Liver (tissue), 9 donors: ENCODE measurements around the gene PPP4R4. TPM values are rescaled to one million over a fixed set of nuclear protein-coding genes. Genes with fewer than 3 reads are reported as not detected.
"Not testable (repeated sequence)": the region's sequence is repeated elsewhere in the genome, so short reads cannot be mapped to it uniquely, and the experiment has no call there.

Experiments used
- DNase-seq: peaks from one replicate; pipeline ENCODE4 v3.0.0-alpha.2; 2017; ENCODE audit warnings: low spot score
- H3K27ac ChIP-seq, 2 donors: one replicate each; pipeline ENCODE4 v1.7.0; 2013; ENCODE audit warnings: inconsistent platforms in 2 of 2, low read length in 2 of 2, control low read depth in 1 of 2, low read depth in 1 of 2, mild to moderate bottlenecking in 1 of 2
- H3K27me3 ChIP-seq, 4 donors: one replicate each; pipeline versions ENCODE4 v1.6.1 to v1.7.0; 2013; ENCODE audit warnings: low read length in 3 of 4, inconsistent platforms in 1 of 4, mild to moderate bottlenecking in 1 of 4, moderate library complexity in 1 of 4; ENCODE audit not compliant: control insufficient read depth in 4 of 4, insufficient read depth in 4 of 4
- H3K36me3 ChIP-seq, 4 donors: one replicate each; pipeline versions ENCODE4 v1.6.1 to v1.7.0; 2013; ENCODE audit warnings: low read length in 3 of 4, mild to moderate bottlenecking in 3 of 4, low read depth in 1 of 4, moderate library complexity in 1 of 4; ENCODE audit not compliant: control insufficient read depth in 4 of 4, insufficient read depth in 3 of 4
- H3K4me1 ChIP-seq, 4 donors: one replicate each; pipeline versions ENCODE4 v1.6.1 to v1.7.0; 2013; ENCODE audit warnings: low read length in 3 of 4, mild to moderate bottlenecking in 3 of 4, moderate library complexity in 1 of 4; ENCODE audit not compliant: control insufficient read depth in 4 of 4, insufficient read depth in 4 of 4
- H3K4me3 ChIP-seq, 3 donors: one replicate each; pipeline versions ENCODE4 v1.6.1 to v1.7.0; 2013; ENCODE audit warnings: low read length in 3 of 3, control low read depth in 1 of 3, low read depth in 1 of 3, mild to moderate bottlenecking in 1 of 3
- H3K9ac ChIP-seq, 2 donors: one replicate each; pipeline ENCODE4 v1.7.0; 2013; ENCODE audit warnings: low read length in 2 of 2, mild to moderate bottlenecking in 2 of 2, moderate library complexity in 2 of 2, control low read depth in 1 of 2, low read depth in 1 of 2
- H3K9me3 ChIP-seq, 4 donors: one replicate each; pipeline versions ENCODE4 v1.6.1 to v1.7.0; 2013; ENCODE audit warnings: low read length in 3 of 4; ENCODE audit not compliant: control insufficient read depth in 4 of 4
- CTCF ChIP-seq: fragments of 150-350 bp; IDR thresholded peaks from 2 replicates; pipeline ENCODE4 v1.5.1; 2017; ENCODE audit warnings: improper control_type of control experiment, low read depth, low read length; ENCODE audit not compliant: missing input control
- EGR1 ChIP-seq, 2 donors: IDR thresholded peaks; 2 replicates each; pipeline ENCODE4 v1.6.1; 2016 to 2018; ENCODE audit warnings: antibody characterized with exemption in 2 of 2, low read depth in 2 of 2
- FOXA1 ChIP-seq: IDR thresholded peaks from 2 replicates; pipeline ENCODE4 v1.6.1; 2016; ENCODE audit warnings: antibody characterized with exemption
- FOXA2 ChIP-seq: IDR thresholded peaks from 2 replicates; pipeline ENCODE4 v1.6.1; 2016; ENCODE audit warnings: antibody characterized with exemption
- GABPA ChIP-seq, 2 donors: IDR thresholded peaks in 1 of 2; conservative IDR thresholded peaks in 1 of 2; 2 replicates each; pipeline ENCODE4 v1.6.1; 2016; ENCODE audit warnings: antibody characterized with exemption in 2 of 2, mild to moderate bottlenecking in 1 of 2, moderate library complexity in 1 of 2
- HNF4A ChIP-seq, 2 donors: conservative IDR thresholded peaks; 2 replicates each; pipeline ENCODE4 v1.6.1; 2016; ENCODE audit warnings: antibody characterized with exemption in 2 of 2, mild to moderate bottlenecking in 2 of 2
- HNF4G ChIP-seq: IDR thresholded peaks from 2 replicates; pipeline ENCODE4 v1.6.1; 2016; ENCODE audit warnings: antibody characterized with exemption
- JUND ChIP-seq, 2 donors: IDR thresholded peaks; 2 replicates each; pipeline ENCODE4 v1.6.1; 2016; ENCODE audit warnings: antibody characterized with exemption in 2 of 2
- MAX ChIP-seq: IDR thresholded peaks from 2 replicates; pipeline ENCODE4 v1.6.1; 2016; ENCODE audit warnings: antibody characterized with exemption
- NR2F2 ChIP-seq: IDR thresholded peaks from 2 replicates; pipeline ENCODE4 v1.6.1; 2016; ENCODE audit warnings: antibody characterized with exemption
- RAD21 ChIP-seq, 2 donors: IDR thresholded peaks; 2 replicates each; pipeline ENCODE4 v1.6.1; 2016; ENCODE audit warnings: antibody characterized with exemption in 2 of 2, mild to moderate bottlenecking in 2 of 2
- REST ChIP-seq: IDR thresholded peaks from 2 replicates; pipeline ENCODE4 v1.6.1; 2016; ENCODE audit warnings: antibody characterized with exemption, mild to moderate bottlenecking
- RXRA ChIP-seq, 2 donors: IDR thresholded peaks; 2 replicates each; pipeline ENCODE4 v1.6.1; 2017 to 2018; ENCODE audit warnings: antibody characterized with exemption in 2 of 2, mild to moderate bottlenecking in 1 of 2
- SP1 ChIP-seq: IDR thresholded peaks from 2 replicates; pipeline ENCODE4 v1.6.1; 2018; ENCODE audit warnings: antibody characterized with exemption, mild to moderate bottlenecking
- TAF1 ChIP-seq: conservative IDR thresholded peaks from 2 replicates; pipeline ENCODE4 v1.6.1; 2016; ENCODE audit warnings: antibody characterized with exemption, mild to moderate bottlenecking
- YY1 ChIP-seq: IDR thresholded peaks from 2 replicates; pipeline ENCODE4 v1.6.1; 2016; ENCODE audit warnings: antibody characterized with exemption, mild to moderate bottlenecking
- ZBTB33 ChIP-seq: IDR thresholded peaks from 2 replicates; pipeline ENCODE4 v1.6.1; 2016; ENCODE audit warnings: antibody characterized with exemption
- WGBS: extraction: QIAGEN DNeasy Blood & Tissue Kit; methylation state at CpG from one replicate; pipeline ENCODE4 v1.1.7; 2013; 5-methylcytosine and 5-hydroxymethylcytosine counted together
- polyA plus RNA-seq, 2 donors: library from polyadenylated mRNA; stranded (reverse) in 1 of 2; unstranded in 1 of 2; fragments of 200-250 nt in 1 of 2; fragments of >200 nt in 1 of 2; fragmentation: Nextera tagmentation in 1 of 2; extraction: Ambion mirVana in 1 of 2; gene quantifications; one replicate each; pipeline versions ENCODE4 v1.2.1 to v1.2.3, GENCODE V29; 2013 to 2015
- total RNA-seq, 2 donors: library from RNA; depleted of rRNA; stranded (reverse); fragments of >200 nt; gene quantifications; one replicate each; pipeline ENCODE4 v1.2.3, GENCODE V29; 2014
- donor health status: healthy.
- donor health status: healthy.
- donor health status: healthy.
- donor health status: healthy.
- donor health status: healthy.

PPP4R4 gene
- total and polyA plus RNA-seq, 4 donors, result 0.52 to 2.4 (median 0.99) TPM

- Histone ChIP-seq H3K4me1 (no peaks in the 10 kb centered on the region), H3K9ac (no peak overlapping the region), H3K27me3 (no peaks in the 10 kb centered on the region), H3K27ac (no peak overlapping the region), H3K4me3 (no peak overlapping the region), H3K36me3 (no peaks in the 10 kb centered on the region), H3K9me3 (no peaks in the 10 kb centered on the region)
- 95% methylated on average over 6 of the region's 6 CpGs for WGBS
- no peak for DNase-seq
- no peak for TF ChIP-seq TAF1
- TF ChIP-seq FOXA1, result no peak
- TF ChIP-seq JUND (IDR thresholded peaks at IDR 0.05), result no peak
- TF ChIP-seq NR2F2, result no peak
- TF ChIP-seq HNF4A (conservative IDR thresholded peaks at IDR 0.05), result no peak
- TF ChIP-seq HNF4G, result no peak
- no peak for TF ChIP-seq MAX
- TF ChIP-seq GABPA (IDR thresholded peaks at IDR 0.05 in 1 of 2, conservative IDR thresholded peaks at IDR 0.05 in 1 of 2), result no peak
- no peak for TF ChIP-seq ZBTB33
- no peak for TF ChIP-seq REST
Observed at GRCh38 chr14:94153750-94154342, 20.3 kb upstream of the PPP4R4 start.

- not testable (repeated sequence) for DNase-seq, H3K9ac ChIP-seq, H3K4me1 ChIP-seq, H3K27ac ChIP-seq, H3K9me3 ChIP-seq, H3K4me3 ChIP-seq, H3K27me3 ChIP-seq, H3K36me3 ChIP-seq
- 90% methylated on average over 1 of the region's 1 CpG for WGBS
Observed at GRCh38 chr14:94156143-94156542, 18.0 kb upstream of the PPP4R4 start.

- H3K9ac ChIP-seq, result no peak overlapping the region
- no peak overlapping the region for H3K4me3 ChIP-seq
- no peaks in the 10 kb centered on the region for H3K27me3 ChIP-seq
- no peak overlapping the region for H3K27ac ChIP-seq
- DNase-seq, result no peak
- H3K4me1 ChIP-seq, result peaks cover 0 to 4% (median 2%) of the 10 kb centered on the region in 4 donors
- no peaks in the 10 kb centered on the region for H3K9me3 ChIP-seq
- no peaks in the 10 kb centered on the region for H3K36me3 ChIP-seq
- TF ChIP-seq MAX (no peak), CTCF (no peak), YY1 (no peak), NR2F2 (no peak), EGR1 (IDR thresholded peaks at IDR 0.05; ENCODE audit: low read depth in 2 of 2) (no peak), ZBTB33 (no peak), RXRA (IDR thresholded peaks at IDR 0.05) (no peak), TAF1 (no peak), FOXA2 (no peak), FOXA1 (no peak), SP1 (no peak), HNF4A (conservative IDR thresholded peaks at IDR 0.05) (no peak), GABPA (IDR thresholded peaks at IDR 0.05 in 1 of 2, conservative IDR thresholded peaks at IDR 0.05 in 1 of 2) (no peak), JUND (IDR thresholded peaks at IDR 0.05) (no peak), RAD21 (IDR thresholded peaks at IDR 0.05) (no peak)
Observed at GRCh38 chr14:94157197-94157596, 16.9 kb upstream of the PPP4R4 start.
